ENCODE data around the gene EAF1. TPM values are rescaled to one million over a fixed set of nuclear protein-coding genes. Genes with fewer than 3 reads are reported as not detected.

The EAF1 gene
- total RNA-seq, 1 donor from 2014 or later = 25.6 TPM

DNA sequence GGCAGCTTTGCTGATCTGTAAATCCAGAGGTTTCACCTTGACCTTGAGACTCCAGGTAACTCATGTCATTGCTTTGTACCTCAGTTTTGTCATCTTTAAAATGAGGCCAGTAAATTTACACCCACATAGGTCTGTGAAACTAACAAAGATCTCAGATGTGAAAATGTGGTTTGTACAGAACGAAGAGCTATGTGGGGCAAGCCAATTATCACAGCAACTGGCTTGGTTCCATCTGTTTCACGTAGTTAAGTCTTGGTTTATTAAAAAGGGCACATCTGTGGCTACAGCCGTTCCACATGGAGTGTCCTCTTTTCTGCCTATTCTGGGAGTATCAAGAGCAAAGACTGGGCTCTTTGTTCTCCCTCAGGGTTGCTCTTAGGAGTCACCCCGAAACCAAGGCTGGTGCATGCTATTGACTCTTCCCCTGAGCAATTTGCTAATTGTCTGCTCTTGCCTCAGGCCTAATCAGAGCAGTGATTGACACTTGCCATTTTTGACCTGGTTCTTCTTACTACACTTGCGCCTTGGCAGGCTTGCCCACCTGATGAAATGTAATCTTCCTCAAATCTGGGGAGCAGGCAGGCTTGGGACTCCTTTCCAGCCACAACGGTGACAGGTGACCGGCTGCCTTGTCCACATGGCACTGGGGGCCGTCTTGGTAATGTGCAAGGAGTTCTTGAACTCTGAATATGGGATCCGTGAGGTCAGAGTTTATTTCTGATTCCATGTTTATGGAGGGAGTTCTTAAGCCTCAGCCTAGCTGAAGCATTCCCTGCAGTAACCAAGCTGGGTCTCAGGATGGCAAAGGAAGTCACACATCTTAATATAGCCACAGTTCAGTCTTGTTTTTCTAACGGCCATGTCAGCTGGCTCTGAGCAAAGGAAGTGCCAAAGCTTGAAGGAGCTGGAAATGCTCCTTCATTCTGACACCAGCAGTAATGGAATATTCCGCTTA is 40.1 kb downstream of the EAF1 start:
- Histone ChIP-seq H3K4me3 (no peak overlapping the region), H3K27me3 (ENCODE audit: low read depth) (no peaks in the 10 kb centered on the region), H3K4me1 (no peaks in the 10 kb centered on the region), H3K9me3 (no peaks in the 10 kb centered on the region), H3K27ac (no peak overlapping the region), H3K36me3 (no peaks in the 10 kb centered on the region)
- intact Hi-C loops (cut with DNase I) = no loop called here
- ATAC-seq (no peak), DNase-seq (no peak)
- TF ChIP-seq, protein P1, sequence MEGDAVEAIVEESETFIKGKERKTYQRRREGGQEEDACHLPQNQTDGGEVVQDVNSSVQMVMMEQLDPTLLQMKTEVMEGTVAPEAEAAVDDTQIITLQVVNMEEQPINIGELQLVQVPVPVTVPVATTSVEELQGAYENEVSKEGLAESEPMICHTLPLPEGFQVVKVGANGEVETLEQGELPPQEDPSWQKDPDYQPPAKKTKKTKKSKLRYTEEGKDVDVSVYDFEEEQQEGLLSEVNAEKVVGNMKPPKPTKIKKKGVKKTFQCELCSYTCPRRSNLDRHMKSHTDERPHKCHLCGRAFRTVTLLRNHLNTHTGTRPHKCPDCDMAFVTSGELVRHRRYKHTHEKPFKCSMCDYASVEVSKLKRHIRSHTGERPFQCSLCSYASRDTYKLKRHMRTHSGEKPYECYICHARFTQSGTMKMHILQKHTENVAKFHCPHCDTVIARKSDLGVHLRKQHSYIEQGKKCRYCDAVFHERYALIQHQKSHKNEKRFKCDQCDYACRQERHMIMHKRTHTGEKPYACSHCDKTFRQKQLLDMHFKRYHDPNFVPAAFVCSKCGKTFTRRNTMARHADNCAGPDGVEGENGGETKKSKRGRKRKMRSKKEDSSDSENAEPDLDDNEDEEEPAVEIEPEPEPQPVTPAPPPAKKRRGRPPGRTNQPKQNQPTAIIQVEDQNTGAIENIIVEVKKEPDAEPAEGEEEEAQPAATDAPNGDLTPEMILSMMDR (IDR thresholded peaks at IDR 0.05) = no peak

DNA sequence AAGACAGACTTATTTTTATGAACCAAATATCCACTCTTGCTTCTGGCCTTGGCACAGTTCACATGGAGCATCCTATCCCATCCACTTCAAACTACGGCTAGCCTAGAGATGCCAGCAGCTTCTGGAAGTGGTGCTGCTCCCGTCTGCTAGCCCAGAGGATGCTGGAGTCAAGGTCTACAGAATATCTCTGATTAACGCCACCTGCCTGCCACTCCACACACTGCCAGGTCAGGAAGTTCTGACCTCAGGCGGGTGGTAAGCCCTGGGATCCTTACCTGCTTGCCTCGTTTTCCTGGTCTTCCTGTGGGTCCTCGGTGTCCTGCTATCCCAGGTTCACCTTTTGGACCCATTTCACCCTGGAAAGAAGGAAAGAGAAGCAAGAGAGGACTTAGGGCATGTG is 42.9 kb downstream of the EAF1 start:
- H3K4me3 ChIP-seq = no peak overlapping the region
- no peaks in the 10 kb centered on the region for H3K4me1 ChIP-seq
- H3K27ac ChIP-seq = no peak overlapping the region
- ATAC-seq (no peak), DNase-seq (no peak)
- H3K9me3 ChIP-seq = no peaks in the 10 kb centered on the region
- intact Hi-C loops (cut with DNase I) = no loop called here
- no peaks in the 10 kb centered on the region for H3K27me3 ChIP-seq (ENCODE audit: low read depth)
- TF ChIP-seq, protein P1 (IDR thresholded peaks at IDR 0.05) = no peak
- H3K36me3 ChIP-seq = no peaks in the 10 kb centered on the region

DNA sequence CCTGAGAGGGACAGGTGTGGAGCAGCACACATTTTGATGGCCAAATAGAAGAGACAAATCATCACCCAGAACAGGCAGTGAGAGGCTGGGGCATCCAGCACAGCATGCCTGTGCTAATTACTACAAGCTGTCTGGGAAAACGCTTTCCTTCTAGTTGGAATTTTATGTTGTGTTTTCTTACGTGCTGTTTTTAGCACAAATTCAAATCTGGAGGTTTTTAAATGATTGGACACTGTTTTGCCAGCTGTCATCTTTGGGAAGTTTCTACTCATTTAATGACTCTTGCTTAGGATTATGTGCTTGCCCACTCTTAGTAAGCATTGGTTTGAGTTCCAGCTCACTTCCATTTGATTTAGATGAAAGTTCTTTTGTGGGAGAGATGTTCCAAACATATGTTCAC is 43.5 kb downstream of the EAF1 start:
- Histone ChIP-seq H3K27ac (no peak overlapping the region), H3K36me3 (no peaks in the 10 kb centered on the region), H3K4me3 (no peak overlapping the region), H3K9me3 (no peaks in the 10 kb centered on the region), H3K27me3 (ENCODE audit: low read depth) (no peaks in the 10 kb centered on the region), H3K4me1 (no peaks in the 10 kb centered on the region)
- TF ChIP-seq, protein P1 (IDR thresholded peaks at IDR 0.05) = no peak
- no peak for DNase-seq
- no peak for ATAC-seq
- intact Hi-C loops (cut with DNase I) = no loop called here

DNA sequence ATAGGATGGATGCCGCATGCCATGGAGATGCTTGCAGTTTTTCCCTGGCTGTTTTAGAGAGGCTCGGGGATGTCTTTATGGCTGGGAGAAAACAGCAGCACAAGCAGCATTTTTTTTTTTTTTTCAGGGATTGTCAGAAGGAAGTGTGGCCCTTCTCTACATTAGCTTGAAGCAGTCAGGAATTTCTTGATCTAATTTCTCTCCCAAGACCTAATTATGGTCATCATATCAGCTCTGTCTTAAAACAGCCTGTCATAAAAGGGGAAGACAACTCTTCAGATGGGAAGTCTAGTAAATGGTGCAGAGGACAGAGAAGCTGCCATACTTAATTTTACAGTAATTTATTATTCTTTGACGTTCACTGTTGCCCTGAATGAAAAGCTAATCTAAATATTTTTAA is 44.5 kb downstream of the EAF1 start:
- no peak for DNase-seq
- no peaks in the 10 kb centered on the region for H3K4me1 ChIP-seq
- no peak overlapping the region for H3K4me3 ChIP-seq
- H3K27me3 ChIP-seq (ENCODE audit: low read depth) = no peaks in the 10 kb centered on the region
- no peak for ATAC-seq
- H3K36me3 ChIP-seq = no peaks in the 10 kb centered on the region
- no peak overlapping the region for H3K27ac ChIP-seq
- intact Hi-C loops (cut with DNase I) = no loop called here
- no peaks in the 10 kb centered on the region for H3K9me3 ChIP-seq
- TF ChIP-seq, protein P1 (IDR thresholded peaks at IDR 0.05) = no peak

DNA sequence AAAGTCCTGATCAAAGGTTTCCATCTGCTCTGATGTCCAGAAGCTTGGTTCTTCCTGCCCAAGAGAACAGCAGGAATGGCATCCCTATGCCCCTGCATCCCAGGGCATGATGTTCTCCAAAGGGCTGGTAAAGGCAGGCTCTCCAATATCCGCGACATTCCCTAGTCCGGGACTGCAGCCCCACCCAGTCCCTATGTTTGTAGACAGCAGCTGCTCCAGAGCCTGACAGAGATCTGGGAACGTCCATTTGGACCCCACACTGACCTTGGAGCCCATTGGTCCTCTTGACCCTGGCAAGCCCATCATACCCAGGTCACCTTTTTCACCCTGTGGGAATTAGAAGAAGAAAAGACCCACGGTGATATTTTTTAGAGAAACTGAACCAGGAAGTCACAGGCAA is 47.8 kb downstream of the EAF1 start:
- TF ChIP-seq, protein P1 (IDR thresholded peaks at IDR 0.05) = no peak
- Histone ChIP-seq H3K27me3 (ENCODE audit: low read depth) (no peaks in the 10 kb centered on the region), H3K4me1 (no peaks in the 10 kb centered on the region), H3K9me3 (no peaks in the 10 kb centered on the region), H3K4me3 (no peak overlapping the region), H3K27ac (no peak overlapping the region), H3K36me3 (no peaks in the 10 kb centered on the region)
- intact Hi-C loops (cut with DNase I) = no loop called here
- DNase-seq (no peak), ATAC-seq (no peak)
